Heart left ventricle (tissue), 13 donors: ENCODE data around the gene AGFG2.

Experiments
- POLR2A ChIP-seq, 2 donors: fragments of 450-650 bp; IDR thresholded peaks; one replicate each; pipeline ENCODE4 v1.6.1; 2017; ENCODE audit warnings: antibody characterized with exemption in 2 of 2, mild to moderate bottlenecking in 2 of 2, moderate library complexity in 2 of 2
- TF ChIP-seq, protein P1 (sequence below), 12 donors: fragments of 200-600 bp; sonication (generic) in 4 of 12; IDR thresholded peaks; one replicate each; pipeline versions ENCODE4 v1.5.0 to v1.8.0; 2018 to 2022; ENCODE audit warnings: antibody characterized with exemption in 12 of 12, mild to moderate bottlenecking in 5 of 12
- donor health status: ischemic (EF 13 %, LVEDD 7.1; RV severe dilation, severe dysfunction).
- donor health status: DM: no; HTN: yes; CAD: no.
- donor health status: DM: no; HTN: no; CAD: no.
- donor health status: ischemic (EF 25% LVEDD 6.9; RV normal size, moderate dysfunction).
- donor health status: ischemic (EF 25% LVEDD 5.7; RV mildly dilated, moderate dysfunction).
- donor health status: ischemic (EF 35%, LVEDD 5.7; RV mildly dilated, moderate dysfunction).
- donor health status: nonischemic (EF 11% LVEDD 7.7; RV severe dilation, severe dysfunction).
- donor health status: DM: yes; HTN: yes; CAD: no.
- donor health status: PGD.
- donor health status: ischemic (EF 29% LVEDD 5.4; RV normal size, mild dysfunction).
- donor health status: nonischemic (EF 23%, LVEDD 6.1; RV moderate dilation, normal function).

GRCh38 chr7:100546129-100546925 is 7.3 kb downstream of the AGFG2 start:
- TF ChIP-seq, protein P1, sequence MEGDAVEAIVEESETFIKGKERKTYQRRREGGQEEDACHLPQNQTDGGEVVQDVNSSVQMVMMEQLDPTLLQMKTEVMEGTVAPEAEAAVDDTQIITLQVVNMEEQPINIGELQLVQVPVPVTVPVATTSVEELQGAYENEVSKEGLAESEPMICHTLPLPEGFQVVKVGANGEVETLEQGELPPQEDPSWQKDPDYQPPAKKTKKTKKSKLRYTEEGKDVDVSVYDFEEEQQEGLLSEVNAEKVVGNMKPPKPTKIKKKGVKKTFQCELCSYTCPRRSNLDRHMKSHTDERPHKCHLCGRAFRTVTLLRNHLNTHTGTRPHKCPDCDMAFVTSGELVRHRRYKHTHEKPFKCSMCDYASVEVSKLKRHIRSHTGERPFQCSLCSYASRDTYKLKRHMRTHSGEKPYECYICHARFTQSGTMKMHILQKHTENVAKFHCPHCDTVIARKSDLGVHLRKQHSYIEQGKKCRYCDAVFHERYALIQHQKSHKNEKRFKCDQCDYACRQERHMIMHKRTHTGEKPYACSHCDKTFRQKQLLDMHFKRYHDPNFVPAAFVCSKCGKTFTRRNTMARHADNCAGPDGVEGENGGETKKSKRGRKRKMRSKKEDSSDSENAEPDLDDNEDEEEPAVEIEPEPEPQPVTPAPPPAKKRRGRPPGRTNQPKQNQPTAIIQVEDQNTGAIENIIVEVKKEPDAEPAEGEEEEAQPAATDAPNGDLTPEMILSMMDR (IDR thresholded peaks at IDR 0.05): no peak
- TF ChIP-seq POLR2A (IDR thresholded peaks at IDR 0.05): no peak
